ENCODE measurements around the gene BNC2. TPM values are rescaled to one million over a fixed set of nuclear protein-coding genes. Genes with fewer than 3 reads are reported as not detected.
"Not testable (repeated sequence)": the region's sequence is repeated elsewhere in the genome, so short reads cannot be mapped to it uniquely, and the experiment has no call there.

BNC2 gene
- total RNA-seq, 2 experiments from 2014 or later, result not detected

GRCh38 chr9:16544842-16545241 is 325.6 kb downstream of the BNC2 start:
- POLR2A ChIA-PET, result no interaction called here
- no peak for DNase-seq
- no peak for ATAC-seq
- no peak overlapping the region for H3K4me3 Mint-ChIP-seq
- H3K27me3 Mint-ChIP-seq (ENCODE audit: low read depth), result no peaks in the 10 kb centered on the region
- CTCF ChIA-PET, result no interaction called here
- no peaks in the 10 kb centered on the region for H3K36me3 Mint-ChIP-seq (ENCODE audit: low read depth)
- H3K27ac Mint-ChIP-seq, result no peak overlapping the region
- H3K9me3 Mint-ChIP-seq (ENCODE audit: insufficient read depth), result no peaks in the 10 kb centered on the region
- H3K4me1 Mint-ChIP-seq (ENCODE audit: low read depth), result no peaks in the 10 kb centered on the region

- no peaks in the 10 kb centered on the region for H3K36me3 Mint-ChIP-seq (ENCODE audit: low read depth)
- no peaks in the 10 kb centered on the region for H3K4me1 Mint-ChIP-seq (ENCODE audit: low read depth)
- H3K27ac Mint-ChIP-seq, result no peak overlapping the region
- no peaks in the 10 kb centered on the region for H3K9me3 Mint-ChIP-seq (ENCODE audit: insufficient read depth)
- DNase-seq, result no peak
- H3K27me3 Mint-ChIP-seq (ENCODE audit: low read depth), result no peaks in the 10 kb centered on the region
- ChIA-PET CTCF (no interaction called here), POLR2A (no interaction called here)
- ATAC-seq, result no peak
- H3K4me3 Mint-ChIP-seq, result no peak overlapping the region
Observed at GRCh38 chr9:16543686-16544085, 326.8 kb downstream of the BNC2 start.

GRCh38 chr9:16543225-16543624 is 327.2 kb downstream of the BNC2 start:
- Mint-ChIP-seq H3K27ac (no peak overlapping the region), H3K36me3 (ENCODE audit: low read depth) (no peaks in the 10 kb centered on the region), H3K4me1 (ENCODE audit: low read depth) (no peaks in the 10 kb centered on the region), H3K4me3 (no peak overlapping the region), H3K27me3 (ENCODE audit: low read depth) (no peaks in the 10 kb centered on the region), H3K9me3 (ENCODE audit: insufficient read depth) (no peaks in the 10 kb centered on the region)
- CTCF ChIA-PET, result no interaction called here
- no peak for DNase-seq
- POLR2A ChIA-PET, result no interaction called here
- ATAC-seq, result no peak

- POLR2A ChIA-PET, result no interaction called here
- H3K27me3 Mint-ChIP-seq (ENCODE audit: low read depth), result no peaks in the 10 kb centered on the region
- CTCF ChIA-PET, result no interaction called here
- no peaks in the 10 kb centered on the region for H3K4me1 Mint-ChIP-seq (ENCODE audit: low read depth)
- no peak overlapping the region for H3K27ac Mint-ChIP-seq
- DNase-seq (no peak), ATAC-seq (no peak)
- H3K4me3 Mint-ChIP-seq, result no peak overlapping the region
- no peaks in the 10 kb centered on the region for H3K36me3 Mint-ChIP-seq (ENCODE audit: low read depth)
- no peaks in the 10 kb centered on the region for H3K9me3 Mint-ChIP-seq (ENCODE audit: insufficient read depth)
Observed at GRCh38 chr9:16542290-16542689, 328.2 kb downstream of the BNC2 start.

GRCh38 chr9:16540743-16541613 is 329.5 kb downstream of the BNC2 start:
- ATAC-seq (no peak), DNase-seq (no peak)
- no peak overlapping the region for H3K4me3 Mint-ChIP-seq
- no peaks in the 10 kb centered on the region for H3K27me3 Mint-ChIP-seq (ENCODE audit: low read depth)
- no peaks in the 10 kb centered on the region for H3K9me3 Mint-ChIP-seq (ENCODE audit: insufficient read depth)
- no peak overlapping the region for H3K27ac Mint-ChIP-seq
- no peaks in the 10 kb centered on the region for H3K4me1 Mint-ChIP-seq (ENCODE audit: low read depth)
- H3K36me3 Mint-ChIP-seq (ENCODE audit: low read depth), result no peaks in the 10 kb centered on the region
- ChIA-PET POLR2A (no interaction called here), CTCF (no interaction called here)

- H3K4me1 Mint-ChIP-seq (ENCODE audit: low read depth); H3K9me3 Mint-ChIP-seq (ENCODE audit: insufficient read depth); H3K27ac Mint-ChIP-seq; H3K27me3 Mint-ChIP-seq (ENCODE audit: low read depth); H3K36me3 Mint-ChIP-seq (ENCODE audit: low read depth); ATAC-seq; CTCF ChIA-PET; H3K4me3 Mint-ChIP-seq; POLR2A ChIA-PET; DNase-seq: not testable (repeated sequence)
Observed at GRCh38 chr9:16539626-16540025, 330.8 kb downstream of the BNC2 start.

- ATAC-seq (no peak), DNase-seq (no peak)
- H3K36me3 Mint-ChIP-seq (ENCODE audit: low read depth), result no peaks in the 10 kb centered on the region
- POLR2A ChIA-PET, result no interaction called here
- H3K4me3 Mint-ChIP-seq, result no peak overlapping the region
- no peaks in the 10 kb centered on the region for H3K4me1 Mint-ChIP-seq (ENCODE audit: low read depth)
- H3K27me3 Mint-ChIP-seq (ENCODE audit: low read depth), result no peaks in the 10 kb centered on the region
- H3K9me3 Mint-ChIP-seq (ENCODE audit: insufficient read depth), result no peaks in the 10 kb centered on the region
- CTCF ChIA-PET, result no interaction called here
- no peak overlapping the region for H3K27ac Mint-ChIP-seq
Observed at GRCh38 chr9:16535555-16535954, 334.9 kb downstream of the BNC2 start.

GRCh38 chr9:16532681-16533450 is 337.6 kb downstream of the BNC2 start:
- CTCF ChIA-PET, result no interaction called here

GRCh38 chr9:16532272-16532671 is 338.2 kb downstream of the BNC2 start:
- Mint-ChIP-seq H3K27ac (no peak overlapping the region), H3K4me3 (no peak overlapping the region), H3K36me3 (ENCODE audit: low read depth) (no peaks in the 10 kb centered on the region), H3K4me1 (ENCODE audit: low read depth) (no peaks in the 10 kb centered on the region), H3K27me3 (ENCODE audit: low read depth) (no peaks in the 10 kb centered on the region), H3K9me3 (ENCODE audit: insufficient read depth) (no peaks in the 10 kb centered on the region)
- DNase-seq (no peak), ATAC-seq (no peak)
- CTCF ChIA-PET, result no interaction called here
- POLR2A ChIA-PET, result no interaction called here

More at GRCh38 chr9:16532681-16533450, 337.6 kb downstream of the BNC2 start:
- no peaks in the 10 kb centered on the region for H3K4me1 Mint-ChIP-seq (ENCODE audit: low read depth)
- no peak for DNase-seq
- H3K36me3 Mint-ChIP-seq (ENCODE audit: low read depth), result no peaks in the 10 kb centered on the region
- POLR2A ChIA-PET, result no interaction called here
- H3K27me3 Mint-ChIP-seq (ENCODE audit: low read depth), result no peaks in the 10 kb centered on the region
- H3K9me3 Mint-ChIP-seq (ENCODE audit: insufficient read depth), result no peaks in the 10 kb centered on the region
- H3K27ac Mint-ChIP-seq, result no peak overlapping the region
- no peak for ATAC-seq
- H3K4me3 Mint-ChIP-seq, result no peak overlapping the region

GRCh38 chr9:16530669-16531642 is 339.5 kb downstream of the BNC2 start:
- ChIA-PET CTCF (no interaction called here), POLR2A (no interaction called here)
- H3K27ac Mint-ChIP-seq, result no peak overlapping the region

GRCh38 chr9:16527573-16527972 is 342.9 kb downstream of the BNC2 start:
- Mint-ChIP-seq H3K27ac (no peak overlapping the region), H3K4me3 (no peak overlapping the region), H3K27me3 (ENCODE audit: low read depth) (no peaks in the 10 kb centered on the region), H3K4me1 (ENCODE audit: low read depth) (no peaks in the 10 kb centered on the region), H3K36me3 (ENCODE audit: low read depth) (no peaks in the 10 kb centered on the region), H3K9me3 (ENCODE audit: insufficient read depth) (no peaks in the 10 kb centered on the region)
- ChIA-PET POLR2A (no interaction called here), CTCF (no interaction called here)
- ATAC-seq (no peak), DNase-seq (no peak)

More at GRCh38 chr9:16530669-16531642, 339.5 kb downstream of the BNC2 start:
- no peaks in the 10 kb centered on the region for H3K4me1 Mint-ChIP-seq (ENCODE audit: low read depth)
- DNase-seq (no peak), ATAC-seq (no peak)
- H3K4me3 Mint-ChIP-seq, result no peak overlapping the region
- H3K27me3 Mint-ChIP-seq (ENCODE audit: low read depth), result no peaks in the 10 kb centered on the region
- no peaks in the 10 kb centered on the region for H3K9me3 Mint-ChIP-seq (ENCODE audit: insufficient read depth)
- H3K36me3 Mint-ChIP-seq (ENCODE audit: low read depth), result no peaks in the 10 kb centered on the region

GRCh38 chr9:16526380-16526779 is 344.1 kb downstream of the BNC2 start:
- no peaks in the 10 kb centered on the region for H3K27me3 Mint-ChIP-seq (ENCODE audit: low read depth)
- POLR2A ChIA-PET, result no interaction called here
- no peaks in the 10 kb centered on the region for H3K4me1 Mint-ChIP-seq (ENCODE audit: low read depth)
- no peak for DNase-seq
- no peak overlapping the region for H3K4me3 Mint-ChIP-seq
- no peaks in the 10 kb centered on the region for H3K36me3 Mint-ChIP-seq (ENCODE audit: low read depth)
- no peak overlapping the region for H3K27ac Mint-ChIP-seq
- H3K9me3 Mint-ChIP-seq (ENCODE audit: insufficient read depth), result no peaks in the 10 kb centered on the region
- CTCF ChIA-PET, result no interaction called here
- no peak for ATAC-seq

Measured in activated CD8-positive, alpha-beta T cell treated with anti-CD3 and anti-CD28 coated beads, Interleukin-2, amount 10 ng/mL, durations not matched to agents 7 days and 5 days (primary cell).